Peyer's patch (tissue), 4 donors: ENCODE results near the gene NADK2. TPM values are rescaled to one million over a fixed set of nuclear protein-coding genes. Genes with fewer than 3 reads are reported as not detected.

Experiments
- DNase-seq, 3 donors: peaks; one replicate each; pipeline ENCODE4 v3.0.0-alpha.2; 2017 to 2019
- H3K27ac ChIP-seq, 4 donors: fragments of 200-600 bp; sonication (generic); one replicate each; pipeline ENCODE4 v1.5.1; 2016 to 2019
- H3K27me3 ChIP-seq, 2 donors: fragments of 200-600 bp; sonication (generic); one replicate each; pipeline ENCODE4 v1.5.1; 2019
- H3K36me3 ChIP-seq, 3 donors: fragments of 200-600 bp; sonication (generic); one replicate each; pipeline ENCODE4 v1.5.1; 2016 to 2019
- H3K4me1 ChIP-seq, 4 donors: fragments of 200-600 bp; sonication (generic); one replicate each; pipeline ENCODE4 v1.5.1; 2016 to 2019
- H3K4me3 ChIP-seq, 4 donors: fragments of 200-600 bp; sonication (generic); 1 replicate in 3 of 4; 2 replicates in 1 of 4; pipeline ENCODE4 v1.5.1; 2016 to 2019; ENCODE audit warnings: mild to moderate bottlenecking in 1 of 4
- H3K9me3 ChIP-seq, 4 donors: fragments of 200-600 bp; sonication (generic); one replicate each; pipeline ENCODE4 v1.5.1; 2016 to 2019; ENCODE audit warnings: mild to moderate bottlenecking in 1 of 4
- POLR2A ChIP-seq, 2 donors: fragments of 450-650 bp; IDR thresholded peaks; one replicate each; pipeline ENCODE4 v1.5.1; 2017; ENCODE audit warnings: antibody characterized with exemption in 2 of 2, mild to moderate bottlenecking in 2 of 2, moderate library complexity in 2 of 2
- total RNA-seq, 4 donors: library from RNA; depleted of rRNA; stranded (reverse); fragments of >200 nt; gene quantifications; one replicate each; pipeline ENCODE4 v1.1.0, GENCODE V29; 2016
- TF ChIP-seq, protein P1 (sequence below), 6 experiments: fragments of 450-650 bp in 4 of 6; fragments of 200-600 bp in 2 of 6; sonication (generic) in 1 of 6; IDR thresholded peaks; one replicate each; pipeline ENCODE4 v1.5.1; 2017 to 2019; ENCODE audit warnings: antibody characterized with exemption in 6 of 6, mild to moderate bottlenecking in 3 of 6, moderate library complexity in 1 of 6

The NADK2 gene
- total RNA-seq, 4 donors from 2014 or later, result 5.8 to 30.0 (median 17.4) TPM

DNA sequence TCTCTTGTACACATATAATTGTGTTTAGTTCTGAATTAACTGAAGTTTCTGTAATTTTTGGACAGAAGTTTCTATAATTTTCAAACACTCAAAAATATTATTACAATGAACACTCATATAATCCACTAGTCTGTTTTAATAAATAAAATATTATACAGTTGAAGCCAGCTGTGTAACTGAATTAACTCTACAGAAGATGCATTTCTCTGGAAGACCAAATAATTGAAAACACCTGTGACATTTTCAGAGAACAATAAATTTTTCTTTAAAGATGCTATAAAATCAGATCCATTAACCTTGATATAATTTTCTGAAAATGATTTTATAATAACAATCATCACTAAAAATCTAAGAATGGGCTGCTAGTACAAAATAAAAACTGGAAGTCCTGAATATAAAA, 14.7 kb downstream of the NADK2 start:
- DNase-seq, result no peak
- Histone ChIP-seq H3K4me1 (no peaks in the 10 kb centered on the region), H3K27ac (no peak overlapping the region), H3K36me3 (peaks cover 0 to 18% (median 0%) of the 10 kb centered on the region in 3 donors), H3K9me3 (no peaks in the 10 kb centered on the region), H3K4me3 (no peak overlapping the region), H3K27me3 (no peaks in the 10 kb centered on the region)
- TF ChIP-seq, protein P1, sequence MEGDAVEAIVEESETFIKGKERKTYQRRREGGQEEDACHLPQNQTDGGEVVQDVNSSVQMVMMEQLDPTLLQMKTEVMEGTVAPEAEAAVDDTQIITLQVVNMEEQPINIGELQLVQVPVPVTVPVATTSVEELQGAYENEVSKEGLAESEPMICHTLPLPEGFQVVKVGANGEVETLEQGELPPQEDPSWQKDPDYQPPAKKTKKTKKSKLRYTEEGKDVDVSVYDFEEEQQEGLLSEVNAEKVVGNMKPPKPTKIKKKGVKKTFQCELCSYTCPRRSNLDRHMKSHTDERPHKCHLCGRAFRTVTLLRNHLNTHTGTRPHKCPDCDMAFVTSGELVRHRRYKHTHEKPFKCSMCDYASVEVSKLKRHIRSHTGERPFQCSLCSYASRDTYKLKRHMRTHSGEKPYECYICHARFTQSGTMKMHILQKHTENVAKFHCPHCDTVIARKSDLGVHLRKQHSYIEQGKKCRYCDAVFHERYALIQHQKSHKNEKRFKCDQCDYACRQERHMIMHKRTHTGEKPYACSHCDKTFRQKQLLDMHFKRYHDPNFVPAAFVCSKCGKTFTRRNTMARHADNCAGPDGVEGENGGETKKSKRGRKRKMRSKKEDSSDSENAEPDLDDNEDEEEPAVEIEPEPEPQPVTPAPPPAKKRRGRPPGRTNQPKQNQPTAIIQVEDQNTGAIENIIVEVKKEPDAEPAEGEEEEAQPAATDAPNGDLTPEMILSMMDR (IDR thresholded peaks at IDR 0.05), result no peak
- TF ChIP-seq POLR2A (IDR thresholded peaks at IDR 0.05), result no peak

DNA sequence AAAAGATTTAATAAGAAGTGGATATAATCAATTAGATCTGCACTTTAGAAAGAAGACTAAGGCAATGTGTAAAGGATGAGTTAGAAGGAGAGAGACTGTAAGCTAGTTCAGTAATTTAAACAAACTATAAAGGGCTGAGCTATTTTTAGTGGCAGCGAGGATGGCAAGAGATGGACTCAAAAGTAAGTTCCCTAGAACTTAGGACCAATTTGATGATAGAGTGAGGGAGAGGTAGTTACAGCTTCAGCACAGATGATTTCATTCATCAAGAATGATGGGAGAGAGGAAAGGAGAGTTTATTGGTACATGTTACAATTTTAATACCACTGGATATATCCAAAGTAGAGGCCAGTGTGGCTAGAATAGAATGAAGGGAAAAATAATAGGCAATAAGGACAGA, 19.1 kb downstream of the NADK2 start:
- DNase-seq, result no peak
- no peaks in the 10 kb centered on the region for H3K27me3 ChIP-seq
- TF ChIP-seq POLR2A (IDR thresholded peaks at IDR 0.05), result no peak
- TF ChIP-seq, protein P1 (IDR thresholded peaks at IDR 0.05), result no peak
- no peak overlapping the region for H3K27ac ChIP-seq
- no peaks in the 10 kb centered on the region for H3K9me3 ChIP-seq
- no peak overlapping the region for H3K4me3 ChIP-seq
- peaks cover 0 to 33% (median 0%) of the 10 kb centered on the region in 3 donors for H3K36me3 ChIP-seq
- H3K4me1 ChIP-seq, result no peaks in the 10 kb centered on the region

- no peak overlapping the region for H3K4me3 ChIP-seq
- no peak for DNase-seq
- H3K36me3 ChIP-seq, result peaks cover 0 to 26% (median 0%) of the 10 kb centered on the region in 3 donors
- no peak overlapping the region for H3K27ac ChIP-seq
- no peaks in the 10 kb centered on the region for H3K9me3 ChIP-seq
- H3K27me3 ChIP-seq, result no peaks in the 10 kb centered on the region
- TF ChIP-seq POLR2A (IDR thresholded peaks at IDR 0.05), result no peak
- TF ChIP-seq, protein P1 (IDR thresholded peaks at IDR 0.05), result no peak
- no peaks in the 10 kb centered on the region for H3K4me1 ChIP-seq
Measured at GRCh38 chr5:36217988-36218387, 23.7 kb downstream of the NADK2 start.

DNA sequence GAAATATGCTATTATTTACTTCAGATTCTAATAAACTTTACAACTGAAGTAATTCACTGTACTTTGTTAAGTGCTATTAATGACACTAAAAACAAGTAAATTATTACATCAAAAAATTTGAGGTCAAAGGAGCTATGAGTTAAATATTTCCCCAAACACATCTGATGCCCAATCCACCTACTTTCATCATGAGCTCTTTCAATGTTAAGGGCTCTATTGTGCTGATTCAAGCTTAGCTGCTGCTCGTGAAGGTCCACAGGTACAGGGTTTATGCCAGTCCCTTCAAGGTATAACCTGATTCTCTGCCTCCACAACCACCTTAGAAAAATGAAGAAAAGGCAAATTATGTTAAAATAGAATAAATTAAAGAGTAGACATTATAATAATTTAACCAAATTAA, 24.2 kb downstream of the NADK2 start:
- Histone ChIP-seq H3K4me1 (no peaks in the 10 kb centered on the region), H3K4me3 (no peak overlapping the region), H3K36me3 (peaks cover 0 to 26% (median 0%) of the 10 kb centered on the region in 3 donors), H3K27ac (no peak overlapping the region), H3K27me3 (no peaks in the 10 kb centered on the region), H3K9me3 (no peaks in the 10 kb centered on the region)
- TF ChIP-seq, protein P1 (IDR thresholded peaks at IDR 0.05), result no peak
- no peak for TF ChIP-seq POLR2A (IDR thresholded peaks at IDR 0.05)
- no peak for DNase-seq

GRCh38 chr5:36215910-36216309, 25.8 kb downstream of the NADK2 start:
- Histone ChIP-seq H3K27ac (no peak overlapping the region), H3K4me3 (no peak overlapping the region), H3K36me3 (peaks cover 0 to 30% (median 0%) of the 10 kb centered on the region in 3 donors), H3K9me3 (no peaks in the 10 kb centered on the region), H3K27me3 (no peaks in the 10 kb centered on the region), H3K4me1 (no peaks in the 10 kb centered on the region)
- DNase-seq, result no peak
- TF ChIP-seq, protein P1 (IDR thresholded peaks at IDR 0.05), result no peak
- no peak for TF ChIP-seq POLR2A (IDR thresholded peaks at IDR 0.05)

DNA sequence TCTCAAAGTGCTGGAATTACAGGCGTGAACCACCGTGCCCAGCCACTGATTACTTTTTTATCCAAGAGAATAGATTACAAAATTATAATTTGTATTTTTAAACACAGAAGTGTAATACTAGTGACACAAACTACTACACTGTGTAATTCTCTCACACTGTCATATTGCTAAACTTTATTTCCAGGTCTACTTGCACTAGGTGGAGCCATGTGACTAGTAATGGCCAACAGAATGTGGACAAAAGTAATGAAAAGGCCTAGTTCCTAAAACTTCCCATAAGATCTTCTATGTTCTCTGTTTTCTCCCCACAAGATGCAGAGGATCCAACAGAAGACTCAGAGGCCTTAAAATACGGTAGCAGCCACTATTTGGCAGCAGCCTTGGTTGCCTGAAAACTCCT, 27.3 kb downstream of the NADK2 start:
- no peak overlapping the region for H3K4me3 ChIP-seq
- no peak for DNase-seq

More for the DNA sequence above, 27.3 kb downstream of the NADK2 start:
- H3K36me3 ChIP-seq, result peaks cover 0 to 28% (median 0%) of the 10 kb centered on the region in 3 donors
- H3K4me1 ChIP-seq, result no peaks in the 10 kb centered on the region
- no peak overlapping the region for H3K27ac ChIP-seq
- TF ChIP-seq, protein P1 (IDR thresholded peaks at IDR 0.05), result peak in 2 of 6 experiments; percentile 24 to 49
- TF ChIP-seq POLR2A (IDR thresholded peaks at IDR 0.05), result no peak
- no peaks in the 10 kb centered on the region for H3K9me3 ChIP-seq
- no peaks in the 10 kb centered on the region for H3K27me3 ChIP-seq
